Measurements from ENCODE around the gene EIF4A2.

GRCh38 chr3:186823386-186823785 lies 40.0 kb downstream of the EIF4A2 start:
- TF ChIP-seq NFIC (IDR thresholded peaks at IDR 0.05) = no peak
- no peak for TF ChIP-seq REST (IDR thresholded peaks at IDR 0.05; ENCODE audit: low read depth)
- TF ChIP-seq TCF12 (IDR thresholded peaks at IDR 0.05; ENCODE audit: low read depth) = no peak
- TF ChIP-seq YY1 (IDR thresholded peaks at IDR 0.05; ENCODE audit: low read depth) = no peak

All from Ishikawa (cell line).